Cardiac fibroblast (primary cell): ENCODE data around the gene APRT.

Experiments used
- DNase-seq, 2 donors: peaks; one replicate each; pipeline versions ENCODE4 v3.0.0 to v3.0.0-alpha.2; 2010; ENCODE audit warnings: low read depth in 2 of 2
- H3K4me3 ChIP-seq, 2 donors: replicated peaks in 1 of 2; 1 replicate in 1 of 2; 2 replicates in 1 of 2; pipeline ENCODE4 v1.5.1; 2011; ENCODE audit warnings: low read depth in 2 of 2, low read length in 2 of 2, mild to moderate bottlenecking in 2 of 2, moderate library complexity in 1 of 2
- TF ChIP-seq, protein P1 (sequence below): IDR thresholded peaks from one replicate; pipeline ENCODE4 v1.5.1; 2011; ENCODE audit warnings: low read depth, mild to moderate bottlenecking, low read length, inconsistent platforms

APRT gene

DNA sequence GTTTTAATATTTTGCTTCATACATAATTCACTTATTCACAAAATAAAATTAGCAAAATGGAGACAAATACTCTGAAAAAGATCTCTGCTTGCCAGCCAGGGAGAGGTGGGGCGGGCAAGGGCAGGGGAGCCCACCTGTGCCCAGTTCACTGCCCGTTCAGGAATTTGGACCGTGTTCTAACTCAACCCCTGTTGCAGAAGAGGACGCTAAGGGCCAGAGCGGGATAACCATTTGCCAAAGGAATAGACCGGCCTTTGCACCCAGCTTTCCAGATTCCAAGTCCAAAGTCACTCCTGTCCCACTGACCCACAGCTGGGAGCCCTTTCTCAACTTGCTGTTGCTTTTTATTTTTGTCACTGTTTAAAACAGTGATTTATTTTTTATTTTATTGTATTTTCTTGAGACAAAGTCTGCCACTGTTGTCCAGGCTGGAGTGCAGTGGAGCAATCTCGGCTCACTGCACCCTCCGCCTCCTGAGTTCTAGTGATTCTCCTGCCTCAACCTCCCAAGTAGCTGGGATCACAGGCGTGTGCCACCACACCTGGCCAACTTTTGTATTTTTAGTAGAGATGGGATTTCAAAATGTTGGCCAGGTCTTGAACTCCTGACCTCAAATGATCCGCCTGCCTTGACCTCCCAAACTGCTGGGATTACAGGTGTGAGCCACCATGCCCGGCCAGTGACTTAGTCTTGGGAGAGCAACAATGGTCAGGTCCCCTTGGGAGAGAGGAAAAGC is 24.0 kb downstream of the APRT start:
- no peak for DNase-seq
- TF ChIP-seq, protein P1, sequence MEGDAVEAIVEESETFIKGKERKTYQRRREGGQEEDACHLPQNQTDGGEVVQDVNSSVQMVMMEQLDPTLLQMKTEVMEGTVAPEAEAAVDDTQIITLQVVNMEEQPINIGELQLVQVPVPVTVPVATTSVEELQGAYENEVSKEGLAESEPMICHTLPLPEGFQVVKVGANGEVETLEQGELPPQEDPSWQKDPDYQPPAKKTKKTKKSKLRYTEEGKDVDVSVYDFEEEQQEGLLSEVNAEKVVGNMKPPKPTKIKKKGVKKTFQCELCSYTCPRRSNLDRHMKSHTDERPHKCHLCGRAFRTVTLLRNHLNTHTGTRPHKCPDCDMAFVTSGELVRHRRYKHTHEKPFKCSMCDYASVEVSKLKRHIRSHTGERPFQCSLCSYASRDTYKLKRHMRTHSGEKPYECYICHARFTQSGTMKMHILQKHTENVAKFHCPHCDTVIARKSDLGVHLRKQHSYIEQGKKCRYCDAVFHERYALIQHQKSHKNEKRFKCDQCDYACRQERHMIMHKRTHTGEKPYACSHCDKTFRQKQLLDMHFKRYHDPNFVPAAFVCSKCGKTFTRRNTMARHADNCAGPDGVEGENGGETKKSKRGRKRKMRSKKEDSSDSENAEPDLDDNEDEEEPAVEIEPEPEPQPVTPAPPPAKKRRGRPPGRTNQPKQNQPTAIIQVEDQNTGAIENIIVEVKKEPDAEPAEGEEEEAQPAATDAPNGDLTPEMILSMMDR: no peak
- H3K4me3 ChIP-seq: no peak overlapping the region

DNA sequence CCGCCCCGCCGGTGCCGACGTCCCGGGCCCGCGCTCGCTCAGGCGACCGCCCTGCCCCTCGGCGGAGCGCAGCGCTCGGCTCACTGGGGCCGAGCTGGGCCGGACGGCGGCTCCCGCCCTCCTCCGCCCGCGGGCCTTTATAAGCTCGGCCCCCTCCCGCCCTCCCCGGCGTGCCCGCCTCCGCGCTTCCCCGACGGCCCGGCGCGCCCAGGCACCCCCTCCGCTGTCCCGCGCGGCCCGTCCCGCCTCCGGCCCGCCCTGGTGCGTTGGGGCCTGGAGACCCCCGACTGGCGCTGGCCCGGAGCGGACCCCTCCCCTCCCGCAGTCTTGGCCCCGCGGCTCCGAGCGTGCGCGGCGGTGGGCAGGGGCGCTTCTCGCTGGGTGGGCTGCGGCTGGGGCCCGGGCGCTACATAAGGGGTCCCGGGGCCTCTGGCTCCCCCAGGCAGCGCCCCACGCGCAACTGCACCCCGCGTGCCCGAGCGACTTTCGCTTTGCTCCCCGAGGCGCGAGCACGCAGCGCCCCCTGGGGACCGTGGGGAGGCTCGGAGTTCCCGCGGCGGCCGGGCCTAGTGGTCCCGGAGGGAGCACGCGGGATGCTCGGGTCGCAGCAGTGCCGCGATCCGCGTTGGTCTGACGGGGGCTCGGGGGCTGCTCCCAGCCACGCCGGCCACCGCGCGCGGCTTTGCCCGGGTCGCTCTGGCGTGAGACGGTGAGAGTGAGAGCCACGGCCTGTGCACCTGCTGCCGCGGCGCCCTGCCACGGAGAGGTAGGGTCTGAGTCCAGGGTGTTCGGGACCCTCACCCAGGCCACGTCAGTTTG is 26.4 kb downstream of the APRT start, which contains the start of gene PIEZO1:
Gene PIEZO1, minus strand, starts transcription at position 115 of the 819 bp plus-strand sequence. CDS start 256 bp downstream, outside the sequence.
- TF ChIP-seq, protein P1: peak; percentile 60
- peak within 1 kb of the TSS; percentile 59 to 71 for H3K4me3 ChIP-seq
- DNase-seq: peak; percentile 58 to 70

DNA sequence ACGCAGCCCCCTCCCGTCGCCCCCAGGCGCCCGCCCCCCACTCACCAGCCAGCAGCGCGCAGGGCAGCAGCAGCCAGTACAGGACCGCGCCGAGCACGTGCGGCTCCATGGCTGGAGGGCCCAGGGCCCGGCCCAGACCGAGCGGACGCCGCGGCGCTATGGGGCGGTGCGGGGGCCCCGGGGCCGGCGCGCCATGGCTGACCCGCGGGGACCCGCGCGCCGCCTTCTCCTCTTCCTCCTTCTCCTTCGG is 26.9 kb downstream of the APRT start:
- peak overlapping the region; percentile 59 to 71 for H3K4me3 ChIP-seq
- TF ChIP-seq, protein P1: no peak
- no peak for DNase-seq

DNA sequence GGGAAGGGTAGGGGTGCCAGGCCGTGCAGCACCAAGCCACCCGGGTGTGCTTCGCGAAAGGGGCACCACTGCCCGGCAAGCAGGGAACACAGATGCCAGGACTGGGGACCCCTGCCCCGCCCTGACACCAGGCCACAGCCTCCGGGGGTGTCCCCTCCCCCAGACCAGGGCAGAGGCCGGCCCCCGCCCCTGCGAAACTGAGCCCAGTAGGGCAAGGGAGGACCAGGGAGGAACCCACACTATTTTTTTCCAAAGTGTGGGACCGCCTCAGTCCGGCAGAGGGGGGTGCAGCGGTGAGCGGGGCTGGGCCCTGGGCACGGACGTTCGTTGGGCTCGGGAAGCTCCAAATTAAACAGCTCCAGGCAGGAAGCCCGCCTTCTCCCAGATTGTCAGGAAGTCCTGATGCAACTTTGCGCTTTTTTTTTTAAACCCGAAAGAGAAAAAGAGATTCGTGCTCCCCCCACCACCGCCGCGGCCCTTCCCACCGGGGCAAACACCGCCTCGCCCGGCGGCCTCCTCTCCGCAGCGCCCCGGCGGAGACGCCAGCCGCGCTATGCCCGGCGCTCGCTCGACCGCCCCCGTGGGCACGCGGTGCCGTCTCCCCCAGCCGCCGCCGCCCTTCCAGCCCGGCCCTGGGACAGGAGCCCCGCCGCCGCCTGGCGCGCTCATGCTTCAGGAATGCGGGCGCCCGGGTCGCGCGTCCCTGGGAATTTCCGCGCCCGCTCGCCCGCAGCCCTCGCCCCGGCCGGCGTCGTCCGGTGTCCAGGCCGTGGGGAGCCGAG is 27.5 kb downstream of the APRT start:
- TF ChIP-seq, protein P1: peak; percentile 66
- peak overlapping the region; percentile 59 to 71 for H3K4me3 ChIP-seq
- peak; percentile 78 to 89 for DNase-seq

DNA sequence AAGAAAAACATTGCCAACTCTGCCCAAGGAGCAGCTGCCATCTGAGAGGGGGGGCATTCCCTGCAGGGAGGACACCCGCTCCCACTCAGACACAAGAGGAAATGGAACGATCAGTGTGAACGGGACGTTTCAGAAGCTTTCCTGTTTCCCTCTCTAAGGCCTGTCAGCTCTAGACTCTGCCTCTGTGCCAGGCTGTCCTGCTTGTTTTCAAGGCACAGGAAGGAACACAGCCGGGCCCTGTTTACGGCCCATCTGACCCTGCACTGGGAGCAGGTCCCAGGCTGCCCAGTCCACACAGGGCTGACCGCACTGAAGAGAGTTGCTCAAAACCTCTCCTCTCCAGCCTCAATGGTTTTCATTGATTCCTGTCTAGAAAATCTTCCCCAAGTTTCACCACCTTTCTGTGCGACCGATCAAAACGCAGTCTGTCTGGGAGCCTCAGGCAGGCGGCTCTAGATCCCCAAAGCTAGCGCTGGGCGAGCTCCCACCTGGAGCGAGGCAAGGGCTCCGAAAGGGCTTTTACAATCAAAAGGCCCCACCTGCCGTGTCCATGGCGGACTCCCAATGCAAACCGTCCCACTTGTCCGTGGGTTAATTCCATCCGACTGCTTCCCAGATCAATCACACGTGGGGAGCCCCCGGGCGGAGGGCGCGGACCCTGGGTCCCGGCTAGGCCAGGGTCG is 28.2 kb downstream of the APRT start:
- H3K4me3 ChIP-seq: peak overlapping the region; percentile 59 to 71
- TF ChIP-seq, protein P1: no peak
- peak; percentile 45 to 52 for DNase-seq
